Amniotic epithelial cell (primary cell): ENCODE results near the gene ABCA7.
A peak's percentile ranks its signal among the peaks of the same experiment; 100 is the strongest.
"Not testable (repeated sequence)": the region's sequence is repeated elsewhere in the genome, so short reads cannot be mapped to it uniquely, and the experiment has no call there.

Experiments
- DNase-seq: peaks from one replicate; pipeline ENCODE4 v3.0.0-alpha.2; 2010; ENCODE audit warnings: low read depth

Gene ABCA7

GRCh38 chr19:1017115-1017905 lies 22.6 kb upstream of the ABCA7 start:
- peak; percentile 41 for DNase-seq

GRCh38 chr19:1017906-1018305 lies 22.0 kb upstream of the ABCA7 start:
- no peak for DNase-seq

- DNase-seq = no peak
Observed at GRCh38 chr19:1018393-1018792, 21.5 kb upstream of the ABCA7 start.

- no peak for DNase-seq
Observed at GRCh38 chr19:1018932-1019615, 20.8 kb upstream of the ABCA7 start.

- no peak for DNase-seq
Observed at GRCh38 chr19:1019616-1019961, 20.3 kb upstream of the ABCA7 start.

GRCh38 chr19:1019980-1020867 lies 19.7 kb upstream of the ABCA7 start:
- no peak for DNase-seq

GRCh38 chr19:1020868-1021425 lies 19.0 kb upstream of the ABCA7 start, which contains the start of gene TMEM259:
Gene TMEM259 (minus strand): TSS chr19:1021123. CDS start chr19:1020996, 127 bp downstream.
- peak; percentile 95 for DNase-seq

GRCh38 chr19:1023883-1024188 lies 16.1 kb upstream of the ABCA7 start:
- DNase-seq = not testable (repeated sequence)

- not testable (repeated sequence) for DNase-seq
Observed at GRCh38 chr19:1025080-1025479, 14.8 kb upstream of the ABCA7 start.

GRCh38 chr19:1025960-1026782 lies 13.7 kb upstream of the ABCA7 start, which contains the start of gene CNN2:
Gene CNN2 (plus strand): TSS chr19:1026608. CDS start chr19:1026662, 54 bp downstream.
- peak; percentile 68 for DNase-seq

- no peak for DNase-seq
Observed at GRCh38 chr19:1026783-1027649, 12.9 kb upstream of the ABCA7 start.

- DNase-seq = no peak
Observed at GRCh38 chr19:1027650-1028061, 12.3 kb upstream of the ABCA7 start.

GRCh38 chr19:1028062-1028926 lies 11.6 kb upstream of the ABCA7 start:
- peak; percentile 93 for DNase-seq

- DNase-seq = no peak
Observed at GRCh38 chr19:1032264-1032867, 7.5 kb upstream of the ABCA7 start.

- no peak for DNase-seq
Observed at GRCh38 chr19:1035998-1036621, 3.8 kb upstream of the ABCA7 start.

- no peak for DNase-seq
Observed at GRCh38 chr19:1037621-1038064, 2.3 kb upstream of the ABCA7 start.

- DNase-seq = peak; percentile 30
Observed at GRCh38 chr19:1038978-1039645, 795 bp upstream of the ABCA7 start.
